Measurements from ENCODE around the gene RPN2.

Gene RPN2

GRCh38 chr20:37188787-37189186 is 9.7 kb downstream of the RPN2 start:
- no peak for DNase-seq

GRCh38 chr20:37189416-37190016 is 10.4 kb downstream of the RPN2 start:
- no peak for DNase-seq

DNA sequence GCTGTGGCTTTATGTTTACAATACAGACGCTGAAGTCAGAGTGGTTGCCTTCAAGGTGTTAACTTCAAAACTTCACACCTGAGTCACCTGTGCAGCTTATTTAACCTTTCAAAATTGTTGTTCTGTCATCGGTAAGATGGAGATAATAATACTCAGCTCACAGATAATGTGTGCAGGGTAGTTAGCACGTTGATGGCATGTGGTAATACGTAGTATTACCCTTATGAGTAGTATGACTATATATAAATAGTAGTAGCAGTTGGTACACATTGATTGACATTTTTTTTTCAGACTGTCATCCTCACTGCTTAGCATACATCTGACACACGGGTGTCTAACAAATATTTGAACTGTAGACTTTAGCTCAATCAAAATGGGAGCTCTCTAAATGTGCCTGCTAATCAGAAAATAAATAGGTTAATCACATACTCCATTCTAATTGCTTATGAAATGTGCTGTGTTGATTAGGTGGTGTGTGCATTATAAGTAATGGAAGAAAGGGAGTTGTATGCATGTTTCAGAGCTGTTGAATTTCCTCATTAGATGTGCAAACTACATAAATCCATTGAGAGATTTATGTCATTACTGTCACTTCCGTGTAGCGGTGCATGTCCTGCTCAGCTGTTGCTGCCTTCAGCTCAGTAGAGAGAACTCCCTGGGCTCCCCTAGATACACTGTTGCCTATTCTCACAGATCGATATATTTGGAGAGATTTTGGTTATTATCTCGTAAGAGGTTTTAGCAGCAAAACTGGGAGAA is 11.4 kb downstream of the RPN2 start:
- DNase-seq = no peak

DNA sequence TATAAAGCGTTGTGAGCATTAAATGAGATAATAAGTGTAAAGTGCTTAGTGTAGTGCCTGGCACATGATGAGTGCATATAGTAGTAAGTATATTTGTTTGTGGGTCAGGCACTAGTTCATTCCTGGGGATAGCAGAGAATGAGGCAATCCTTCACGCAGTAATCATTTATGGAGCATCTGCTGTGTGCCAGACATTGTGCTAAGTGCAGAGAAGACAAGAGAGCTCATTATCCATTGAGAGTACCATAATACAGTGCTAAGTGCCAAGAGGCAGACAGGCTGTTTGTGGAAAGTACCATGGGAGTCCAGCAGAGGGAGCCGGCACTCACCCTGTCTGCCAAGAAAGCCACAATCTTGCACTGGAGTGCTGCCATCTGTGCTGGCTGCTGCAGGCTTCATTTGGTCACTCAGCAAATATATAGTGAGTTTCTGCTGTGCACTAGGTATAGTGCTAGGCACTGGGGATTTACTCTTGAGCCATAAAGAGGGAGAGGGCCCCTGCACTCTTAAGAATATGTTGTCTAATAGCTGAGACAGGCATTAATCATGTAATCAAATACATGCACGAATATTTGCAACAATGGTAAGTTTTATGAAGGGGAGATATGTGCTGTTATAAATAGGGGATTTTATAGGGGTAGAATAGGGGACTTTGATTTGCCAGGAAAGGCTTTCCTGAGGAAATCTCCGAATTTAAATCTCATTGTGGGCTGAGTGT is 13.2 kb downstream of the RPN2 start:
- DNase-seq = peak; percentile 88

DNA sequence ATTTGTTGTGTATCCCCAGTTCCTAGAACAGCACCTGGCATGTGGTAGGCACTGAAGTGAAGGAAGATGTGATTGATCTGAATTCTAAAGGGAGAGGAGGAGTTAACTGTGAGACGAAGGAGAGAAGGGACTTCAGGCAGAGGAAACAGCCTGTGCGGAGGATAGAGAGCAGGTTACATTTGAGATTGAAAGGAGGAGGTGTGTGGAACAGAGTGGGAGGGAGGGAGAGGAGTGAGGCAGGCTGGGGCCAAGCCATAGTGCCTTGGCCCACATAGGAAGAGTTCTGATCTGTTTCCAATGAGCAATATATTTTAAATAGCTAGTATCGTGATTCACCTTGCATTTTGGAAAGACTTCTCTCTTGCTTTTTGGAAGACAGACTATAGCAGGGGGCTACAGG is 14.1 kb downstream of the RPN2 start:
- no peak for DNase-seq

DNA sequence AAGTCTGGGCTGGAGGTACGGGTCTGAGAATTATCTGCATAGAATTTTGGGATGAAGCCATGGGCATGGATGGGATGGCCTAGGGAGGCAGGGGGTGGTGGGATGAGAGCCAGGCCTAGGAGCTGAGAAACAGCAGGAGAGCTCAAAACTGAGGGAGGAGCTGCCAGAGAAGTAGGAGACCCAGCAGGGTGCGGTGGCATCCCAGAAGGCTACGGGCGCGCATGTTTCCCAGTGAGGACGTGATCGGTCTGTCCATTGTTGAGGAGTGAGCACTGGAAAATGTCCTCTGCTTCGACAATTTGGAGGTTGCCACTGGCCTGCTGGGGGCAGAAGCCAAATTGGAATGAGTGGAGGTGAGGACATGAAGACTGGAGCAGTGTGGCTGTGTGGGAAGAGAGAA is 14.7 kb downstream of the RPN2 start:
- no peak for DNase-seq

GRCh38 chr20:37194621-37195417 is 15.7 kb downstream of the RPN2 start:
- DNase-seq = no peak

DNA sequence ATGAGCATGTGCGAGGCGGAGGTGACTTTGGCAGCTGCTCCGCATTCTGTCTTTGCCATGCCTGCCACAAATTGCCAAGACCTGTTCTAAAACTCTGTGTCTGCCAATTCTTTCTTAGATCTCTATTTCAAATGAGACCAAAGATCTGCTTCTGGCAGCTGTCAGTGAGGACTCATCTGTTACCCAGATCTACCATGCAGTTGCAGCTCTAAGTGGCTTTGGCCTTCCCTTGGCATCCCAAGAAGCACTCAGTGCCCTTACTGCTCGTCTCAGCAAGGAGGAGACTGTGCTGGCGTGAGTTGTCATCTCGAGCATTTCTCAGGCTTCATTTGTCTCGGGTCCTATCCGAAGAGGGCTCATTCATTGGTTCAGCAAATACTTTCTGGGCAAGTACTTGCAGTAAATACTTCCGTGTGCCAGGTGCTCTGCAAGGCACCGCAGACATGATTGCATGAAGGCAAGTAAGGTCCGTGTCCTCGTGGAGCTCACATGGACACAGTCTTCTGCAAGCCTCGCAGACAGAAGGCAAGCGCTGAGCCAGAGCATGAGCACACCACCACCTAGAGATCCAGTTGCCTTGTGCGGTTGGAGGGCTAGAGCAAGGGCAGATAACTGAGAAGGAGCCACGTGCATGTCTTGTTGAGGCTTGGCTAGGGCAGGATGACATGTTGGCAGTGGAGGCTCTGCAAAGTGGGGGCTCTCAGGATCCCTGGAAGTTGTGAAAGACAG is 20.0 kb downstream of the RPN2 start:
- no peak for DNase-seq

- DNase-seq = no peak
These were observed 21.2 kb downstream of the RPN2 start for GRCh38 chr20:37200376-37200775.

DNA sequence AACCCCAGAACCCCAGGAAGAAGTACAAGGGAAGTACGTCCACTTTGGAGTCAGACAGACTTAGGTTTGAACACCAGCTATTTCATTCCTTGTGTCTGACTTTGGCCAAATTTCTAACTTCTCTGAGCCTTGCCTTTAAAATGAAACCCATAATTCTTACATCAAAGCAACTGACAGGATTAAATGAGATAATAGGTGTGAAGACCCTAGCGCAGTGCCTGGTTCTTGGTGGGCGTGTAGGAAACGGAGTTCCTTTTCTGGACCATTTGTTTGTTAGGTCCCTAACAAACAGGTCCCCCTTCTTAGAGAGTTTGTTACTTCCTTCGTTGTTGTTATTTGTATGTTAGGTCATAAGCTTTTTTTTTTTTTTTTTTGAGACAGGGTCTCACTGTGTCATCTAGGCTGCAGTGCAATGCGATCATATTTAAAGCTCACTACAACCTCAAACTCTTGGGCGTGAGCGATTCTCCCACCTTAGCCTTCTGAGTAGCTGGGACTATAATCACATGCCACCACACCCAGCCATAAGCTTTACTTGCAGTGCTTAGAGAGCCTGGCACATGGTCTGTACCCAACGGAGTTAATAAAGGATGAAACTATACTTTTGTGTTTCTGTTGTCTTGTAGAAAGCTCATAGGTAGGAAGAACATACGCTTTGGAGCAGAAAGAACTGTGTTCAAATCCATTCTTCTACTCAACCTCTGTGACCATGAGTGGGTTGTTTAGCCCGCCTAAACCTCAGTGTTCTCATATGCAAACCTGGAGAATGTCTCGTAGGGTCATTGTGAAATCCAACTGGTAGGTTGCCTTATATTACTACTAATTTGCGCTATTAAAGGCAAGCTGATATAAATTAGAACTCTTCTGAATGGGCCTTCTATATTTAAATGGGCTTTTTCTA is 22.0 kb downstream of the RPN2 start:
- no peak for DNase-seq

GRCh38 chr20:37201827-37202162 is 22.7 kb downstream of the RPN2 start:
- no peak for DNase-seq

DNA sequence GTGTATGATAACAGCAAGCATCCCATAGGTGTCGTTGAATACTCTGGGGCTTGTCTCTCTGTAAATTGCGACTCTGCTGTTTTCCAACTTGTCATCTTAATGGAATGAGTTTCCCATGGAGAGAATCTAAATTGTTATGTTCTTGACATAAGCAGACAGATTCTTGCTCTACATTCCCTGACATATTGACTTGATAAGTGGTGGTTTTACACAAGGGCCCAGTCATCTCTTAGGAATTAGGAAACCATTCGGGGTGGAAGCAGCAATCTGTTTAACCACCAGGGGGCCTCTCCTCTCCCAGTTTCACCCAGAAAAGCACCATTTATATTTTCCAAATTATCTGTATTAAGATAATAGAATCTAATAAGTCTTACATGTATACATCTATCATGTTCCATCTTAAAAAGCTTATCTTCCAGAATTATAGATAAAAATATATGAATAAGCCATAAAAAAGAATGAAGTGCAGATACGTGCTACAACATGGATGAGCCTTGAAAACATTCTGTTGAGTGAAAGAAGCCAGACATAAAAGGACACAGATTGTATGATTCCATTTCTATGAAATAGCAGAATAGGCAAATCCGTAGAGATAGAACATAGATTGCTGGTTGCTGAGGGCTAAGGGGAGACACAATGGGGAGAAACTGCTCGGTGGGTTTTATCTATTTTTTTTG is 23.3 kb downstream of the RPN2 start:
- DNase-seq = no peak

GRCh38 chr20:37204056-37204455 is 24.9 kb downstream of the RPN2 start:
- no peak for DNase-seq

DNA sequence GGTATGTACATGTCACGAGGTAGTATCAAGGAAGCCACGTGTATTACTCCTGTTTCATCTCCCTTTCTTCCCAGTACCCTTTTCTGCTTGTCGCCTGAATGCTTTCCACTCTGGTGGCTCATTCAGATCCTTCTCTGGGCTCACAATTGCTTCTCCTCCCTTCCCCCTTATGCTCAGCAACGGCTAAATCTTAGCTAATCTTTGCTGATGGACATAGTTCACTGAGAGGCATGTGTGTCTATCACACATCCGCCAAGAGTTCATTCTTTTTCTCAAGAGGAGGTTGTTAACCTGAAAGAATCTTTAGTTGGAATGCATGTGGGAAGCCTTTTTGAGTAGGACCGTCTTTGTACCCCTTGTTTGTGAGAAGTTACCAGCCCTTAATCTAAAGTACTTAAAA is 26.0 kb downstream of the RPN2 start:
- no peak for DNase-seq

DNA sequence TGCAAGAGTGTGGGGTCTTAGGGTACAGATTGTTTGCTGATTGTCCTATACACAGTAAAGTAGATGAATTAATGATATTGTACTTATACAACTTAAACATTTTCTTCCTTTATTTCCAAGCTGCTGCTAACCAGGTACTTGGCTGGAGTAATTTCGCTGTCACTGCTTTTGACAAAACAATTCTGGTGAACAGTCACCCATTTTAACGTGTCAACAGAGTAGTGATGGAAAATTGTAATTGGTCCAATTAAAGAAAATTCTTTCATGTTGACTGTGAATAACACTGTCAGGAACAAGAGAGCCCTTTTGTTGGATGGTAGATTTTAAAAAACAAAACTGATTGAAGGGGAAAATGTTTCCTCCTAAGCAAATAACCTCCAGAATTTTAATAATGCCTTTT is 26.7 kb downstream of the RPN2 start:
- no peak for DNase-seq

- DNase-seq = no peak
These were observed 28.0 kb downstream of the RPN2 start for GRCh38 chr20:37207171-37207570.

DNA sequence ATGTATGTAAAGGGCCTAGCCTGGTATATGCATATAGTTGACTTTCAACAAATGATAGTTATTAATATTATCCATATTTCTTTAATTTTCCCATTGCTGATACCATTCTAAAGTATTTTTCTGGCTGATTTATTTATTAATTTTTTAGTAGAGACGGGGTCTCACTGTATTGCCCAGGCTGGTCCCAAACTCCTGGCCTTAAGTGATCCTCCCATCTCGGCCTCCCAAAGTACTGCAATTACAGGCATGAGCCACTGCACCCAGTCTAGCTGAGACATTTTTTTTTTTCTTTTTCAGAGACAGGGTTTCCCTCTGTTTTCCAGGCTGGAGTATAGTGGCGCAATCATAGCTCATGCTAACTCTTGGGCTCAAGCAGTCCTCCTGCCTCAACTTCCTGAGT is 30.1 kb downstream of the RPN2 start:
- DNase-seq = no peak

- DNase-seq = no peak
These were observed 30.7 kb downstream of the RPN2 start for GRCh38 chr20:37209661-37210314.

- no peak for DNase-seq
These were observed 39.3 kb downstream of the RPN2 start for GRCh38 chr20:37218441-37218840.

GRCh38 chr20:37218976-37219375 is 39.8 kb downstream of the RPN2 start:
- no peak for DNase-seq

Measured in activated effector memory CD4-positive, alpha-beta T cell treated with anti-CD3 and anti-CD28 coated beads, Interleukin-2, amount 50 U/mL, for 16 hours (primary cell).